SIG-M5 treated with dmso at 0.1 percent for 504 hours (cell line): ENCODE results near the gene FNDC5.
A peak's percentile ranks its signal among the peaks of the same experiment; 100 is the strongest.

Experiments
- DNase-seq: peaks from one replicate; lab custom pipeline; 2025; ENCODE audit not compliant: unreplicated experiment; lab: John Stamatoyannopoulos, UW

The FNDC5 gene

DNA sequence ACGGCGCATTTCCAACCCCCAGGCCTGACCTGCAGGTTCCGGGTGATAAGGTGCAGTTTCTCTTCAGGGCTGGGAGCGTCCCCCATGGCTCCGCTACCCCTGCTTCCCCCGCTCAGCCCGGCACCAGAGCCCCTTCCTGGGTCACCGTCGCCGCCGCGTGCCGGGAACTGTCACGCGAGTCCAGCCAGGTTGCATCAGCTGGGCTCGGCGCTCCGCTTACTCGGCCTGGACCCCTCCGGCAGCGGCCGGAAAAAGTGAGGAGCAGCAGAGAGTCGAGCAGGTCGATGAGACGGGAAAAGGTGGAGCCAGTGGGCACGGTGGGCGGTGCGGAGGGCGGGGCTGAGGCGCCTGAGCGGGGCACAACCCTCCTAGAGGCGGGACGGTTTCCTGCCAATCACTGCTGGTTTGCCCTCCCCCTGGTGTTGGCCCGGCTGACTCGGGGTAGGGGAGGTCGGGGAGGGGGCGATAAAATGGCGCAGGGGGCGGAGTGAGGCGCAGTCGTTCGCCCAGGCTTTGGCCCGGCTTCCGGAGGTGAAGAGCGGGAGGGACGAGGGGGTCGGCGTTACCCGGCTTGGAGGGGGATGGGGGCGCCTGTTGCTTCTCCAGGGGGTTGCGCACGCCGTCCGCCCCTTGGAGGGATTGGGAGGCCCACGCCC, 53.4 kb downstream of the FNDC5 start, which contains the start of the genes S100PBP and YARS1:
S100PBP (plus strand) TSS at position 495 of the 656 bp plus-strand sequence. CDS start 8,447 bp downstream, outside the sequence.
YARS1 (minus strand) TSS at position 200 of the 656 bp plus-strand sequence; CDS start at position 86, 114 bp downstream.
- peak; percentile 96 for DNase-seq

DNA sequence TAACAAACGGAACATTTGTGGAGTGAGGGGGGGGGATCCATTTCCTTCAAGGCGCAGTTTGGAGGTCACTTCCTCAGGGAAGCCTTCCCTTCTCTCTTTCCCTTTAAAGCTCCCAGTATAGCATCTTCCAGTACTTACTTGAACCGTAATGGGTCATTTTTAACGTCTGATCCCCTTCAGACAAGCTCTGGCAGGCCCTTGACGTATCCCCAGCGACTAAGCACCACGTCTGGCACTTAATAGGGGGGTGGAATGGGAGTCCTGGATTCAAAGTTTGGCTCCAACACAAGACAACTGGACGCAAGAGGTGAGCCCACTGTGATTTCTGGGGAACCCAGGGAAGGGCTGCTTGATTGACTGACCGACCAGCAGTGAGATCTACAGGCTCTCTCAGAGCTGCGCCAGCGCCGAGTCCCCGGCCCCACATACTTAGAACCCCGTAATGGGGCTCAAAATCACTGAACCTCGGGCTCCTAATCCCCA, 54.0 kb downstream of the FNDC5 start:
- peak; percentile 35 for DNase-seq

DNA sequence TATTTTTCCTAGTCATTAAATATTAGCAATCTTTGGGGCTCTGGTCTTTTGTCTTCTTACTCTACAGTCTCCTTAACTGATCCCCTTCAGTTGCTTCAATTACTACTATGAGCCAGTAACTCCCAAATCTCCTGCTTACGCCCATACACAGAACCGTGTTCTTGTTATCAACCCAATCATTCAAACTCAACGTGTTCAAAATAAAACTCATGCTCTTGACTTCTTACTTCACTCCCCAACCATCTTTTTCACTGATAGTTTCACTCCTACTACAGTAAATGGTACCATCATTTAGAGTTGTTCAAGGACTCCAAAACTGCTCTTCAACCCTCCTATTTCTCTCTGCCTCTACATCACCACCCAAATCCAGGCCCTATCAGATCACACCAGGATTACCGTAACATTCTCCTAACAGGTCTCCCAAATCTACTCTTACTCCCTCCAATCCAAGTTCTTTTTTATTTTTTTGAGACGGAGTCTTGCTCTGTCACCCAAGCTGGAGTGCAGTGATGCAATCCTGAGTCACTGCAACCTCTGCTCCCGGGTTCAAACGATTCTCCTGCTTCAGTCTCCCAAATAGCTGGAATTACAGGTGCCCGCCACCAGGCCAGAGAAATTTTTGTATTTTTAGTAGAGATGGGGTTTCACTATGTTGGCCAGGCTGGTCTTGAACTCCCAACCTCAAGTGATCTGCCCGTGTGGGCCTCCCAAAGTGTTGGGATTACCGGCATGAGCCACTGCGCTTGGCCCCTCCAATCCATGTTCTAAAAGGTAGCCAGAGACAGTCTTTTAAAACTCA, 56.6 kb downstream of the FNDC5 start:
- DNase-seq: no peak
